SK-N-SH (cell line): ENCODE data around the gene FAM20B.

ENCODE experiments used
- MEF2A ChIP-seq: IDR thresholded peaks from 2 replicates; pipeline ENCODE4 v1.4.0; 2012; ENCODE audit warnings: low read depth, borderline replicate concordance
- TF ChIP-seq, protein P1 (sequence below): fragments of 150-350 bp; IDR thresholded peaks from 2 replicates; pipeline ENCODE4 v1.6.1; 2017; ENCODE audit warnings: antibody characterized with exemption, low read length, low read depth, borderline replicate concordance
- TF ChIP-seq, protein P2 (sequence below): fragments of 200-600 bp; sonication (generic); IDR thresholded peaks from 2 replicates; pipeline ENCODE4 v1.6.1; 2017; ENCODE audit warnings: antibody characterized with exemption, mild to moderate bottlenecking, moderate library complexity

DNA sequence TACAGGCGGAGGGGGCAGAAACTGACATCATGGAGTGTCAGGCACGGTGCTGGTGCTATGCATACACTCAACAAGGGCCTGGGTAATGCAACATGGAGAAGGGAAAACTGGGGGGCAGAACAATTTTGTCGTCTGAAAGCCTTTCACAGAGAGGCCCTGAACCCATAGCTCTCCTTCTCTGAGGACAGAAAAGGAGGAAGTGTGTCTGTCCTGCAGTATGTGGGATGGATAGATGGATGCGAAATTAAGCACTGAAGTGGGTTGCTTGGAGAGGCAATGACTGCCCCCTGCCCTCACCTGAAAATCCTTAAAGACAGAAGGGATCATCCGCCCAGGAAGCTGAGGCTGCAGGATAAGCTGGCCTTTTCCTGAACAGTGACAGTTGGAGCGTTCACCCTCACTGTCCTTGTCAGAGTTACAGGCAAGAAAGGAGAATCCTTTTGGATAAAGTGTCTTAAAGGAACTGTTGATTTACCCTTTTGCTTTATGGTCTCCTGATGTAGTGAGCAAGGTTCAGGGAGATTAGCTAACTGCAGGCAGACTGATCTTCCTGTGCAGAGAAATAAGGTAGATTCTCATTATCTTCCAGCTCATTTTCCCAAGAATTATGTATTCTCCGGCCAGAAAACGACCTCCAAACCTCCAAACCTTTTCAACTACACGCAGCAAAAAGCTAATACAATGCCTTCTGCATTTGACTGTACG, 1.6 kb upstream of the FAM20B start:
- TF ChIP-seq, protein P1, sequence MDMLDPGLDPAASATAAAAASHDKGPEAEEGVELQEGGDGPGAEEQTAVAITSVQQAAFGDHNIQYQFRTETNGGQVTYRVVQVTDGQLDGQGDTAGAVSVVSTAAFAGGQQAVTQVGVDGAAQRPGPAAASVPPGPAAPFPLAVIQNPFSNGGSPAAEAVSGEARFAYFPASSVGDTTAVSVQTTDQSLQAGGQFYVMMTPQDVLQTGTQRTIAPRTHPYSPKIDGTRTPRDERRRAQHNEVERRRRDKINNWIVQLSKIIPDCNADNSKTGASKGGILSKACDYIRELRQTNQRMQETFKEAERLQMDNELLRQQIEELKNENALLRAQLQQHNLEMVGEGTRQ: no peak
- TF ChIP-seq, protein P2, sequence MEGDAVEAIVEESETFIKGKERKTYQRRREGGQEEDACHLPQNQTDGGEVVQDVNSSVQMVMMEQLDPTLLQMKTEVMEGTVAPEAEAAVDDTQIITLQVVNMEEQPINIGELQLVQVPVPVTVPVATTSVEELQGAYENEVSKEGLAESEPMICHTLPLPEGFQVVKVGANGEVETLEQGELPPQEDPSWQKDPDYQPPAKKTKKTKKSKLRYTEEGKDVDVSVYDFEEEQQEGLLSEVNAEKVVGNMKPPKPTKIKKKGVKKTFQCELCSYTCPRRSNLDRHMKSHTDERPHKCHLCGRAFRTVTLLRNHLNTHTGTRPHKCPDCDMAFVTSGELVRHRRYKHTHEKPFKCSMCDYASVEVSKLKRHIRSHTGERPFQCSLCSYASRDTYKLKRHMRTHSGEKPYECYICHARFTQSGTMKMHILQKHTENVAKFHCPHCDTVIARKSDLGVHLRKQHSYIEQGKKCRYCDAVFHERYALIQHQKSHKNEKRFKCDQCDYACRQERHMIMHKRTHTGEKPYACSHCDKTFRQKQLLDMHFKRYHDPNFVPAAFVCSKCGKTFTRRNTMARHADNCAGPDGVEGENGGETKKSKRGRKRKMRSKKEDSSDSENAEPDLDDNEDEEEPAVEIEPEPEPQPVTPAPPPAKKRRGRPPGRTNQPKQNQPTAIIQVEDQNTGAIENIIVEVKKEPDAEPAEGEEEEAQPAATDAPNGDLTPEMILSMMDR: no peak
- no peak for TF ChIP-seq MEF2A
